PFSK-1 (cell line): Measurements from ENCODE around the gene STK40.

Experiments
- FOXP2 ChIP-seq: optimal IDR thresholded peaks from 2 replicates; pipeline ENCODE3; 2011; ENCODE audit warnings: borderline replicate concordance, control low read depth, inconsistent platforms; ENCODE audit not compliant: insufficient read depth; ENCODE audit errors: extremely low read length, extremely low read depth
- POLR2AphosphoS5 ChIP-seq: IDR thresholded peaks from 2 replicates; pipeline ENCODE4 v1.6.1; 2012; ENCODE audit warnings: low read depth, mild to moderate bottlenecking, control low read depth, low read length, moderate library complexity
- REST ChIP-seq, 2 experiments: IDR thresholded peaks; 2 replicates each; pipeline versions ENCODE4 v1.6.1 to v1.8.0; 2011 to 2012; ENCODE audit warnings: low read depth in 2 of 2, low read length in 2 of 2, control low read depth in 1 of 2, inconsistent platforms in 1 of 2, mild to moderate bottlenecking in 1 of 2, moderate library complexity in 1 of 2; ENCODE audit not compliant: insufficient read depth in 1 of 2
- SIN3A ChIP-seq: IDR thresholded peaks from 2 replicates; pipeline ENCODE4 v1.6.1; 2012; ENCODE audit warnings: mild to moderate bottlenecking, low read length, moderate library complexity, borderline replicate concordance; ENCODE audit not compliant: insufficient read depth
- TAF1 ChIP-seq: IDR thresholded peaks from 2 replicates; pipeline ENCODE4 v1.6.1; 2012; ENCODE audit warnings: low read length, control low read depth, borderline replicate concordance; ENCODE audit not compliant: insufficient read depth

STK40 gene

GRCh38 chr1:36396359-36396758 is 10.6 kb upstream of the STK40 start:
- TF ChIP-seq FOXP2 (no peak), REST (IDR thresholded peaks at IDR 0.05; ENCODE audit: insufficient read depth in 1 of 2, low read depth in 2 of 2, low read length in 2 of 2) (no peak), TAF1 (no peak), SIN3A (no peak), POLR2AphosphoS5 (no peak)

GRCh38 chr1:36393686-36394085 is 8.0 kb upstream of the STK40 start:
- TF ChIP-seq FOXP2 (no peak), POLR2AphosphoS5 (no peak), TAF1 (no peak), SIN3A (no peak), REST (IDR thresholded peaks at IDR 0.05; ENCODE audit: insufficient read depth in 1 of 2, low read depth in 2 of 2, low read length in 2 of 2) (no peak)

GRCh38 chr1:36392836-36393235 is 7.1 kb upstream of the STK40 start:
- TF ChIP-seq POLR2AphosphoS5 (no peak), SIN3A (no peak), FOXP2 (no peak), TAF1 (no peak), REST (IDR thresholded peaks at IDR 0.05; ENCODE audit: insufficient read depth in 1 of 2, low read depth in 2 of 2, low read length in 2 of 2) (no peak)

- TF ChIP-seq SIN3A (no peak), POLR2AphosphoS5 (no peak), TAF1 (no peak), REST (IDR thresholded peaks at IDR 0.05; ENCODE audit: insufficient read depth in 1 of 2, low read depth in 2 of 2, low read length in 2 of 2) (no peak), FOXP2 (no peak)
These were observed 5.5 kb upstream of the STK40 start for GRCh38 chr1:36391271-36391670.

- TF ChIP-seq SIN3A = no peak
- TF ChIP-seq TAF1 = no peak
- TF ChIP-seq FOXP2 = no peak
- no peak for TF ChIP-seq REST (IDR thresholded peaks at IDR 0.05; ENCODE audit: insufficient read depth in 1 of 2, low read depth in 2 of 2, low read length in 2 of 2)
- no peak for TF ChIP-seq POLR2AphosphoS5
These were observed 4.7 kb upstream of the STK40 start for GRCh38 chr1:36390411-36390810.
